Muscle layer of duodenum (tissue), 2 donors: ENCODE results near the gene SGPL1.

Experiments
- H3K27ac ChIP-seq: one replicate; pipeline ENCODE4 v1.7.0; 2013; ENCODE audit warnings: mild to moderate bottlenecking, low read length
- H3K27me3 ChIP-seq: one replicate; pipeline ENCODE4 v1.7.0; 2013; ENCODE audit warnings: low read depth, mild to moderate bottlenecking, control low read depth, low read length
- H3K36me3 ChIP-seq, 2 donors: one replicate each; pipeline ENCODE4 v1.7.0; 2013; ENCODE audit warnings: low read length in 2 of 2, control low read depth in 1 of 2, mild to moderate bottlenecking in 1 of 2; ENCODE audit not compliant: insufficient read depth in 2 of 2, control insufficient read depth in 1 of 2
- H3K4me1 ChIP-seq, 2 donors: one replicate each; pipeline ENCODE4 v1.7.0; 2013; ENCODE audit warnings: low read length in 2 of 2, mild to moderate bottlenecking in 2 of 2, control low read depth in 1 of 2, moderate library complexity in 1 of 2; ENCODE audit not compliant: insufficient read depth in 2 of 2, control insufficient read depth in 1 of 2
- H3K4me3 ChIP-seq, 2 donors: one replicate each; pipeline ENCODE4 v1.7.0; 2013; ENCODE audit warnings: low read length in 2 of 2, low read depth in 1 of 2, mild to moderate bottlenecking in 1 of 2
- H3K9me3 ChIP-seq, 2 donors: one replicate each; pipeline ENCODE4 v1.7.0; 2013; ENCODE audit warnings: low read length in 2 of 2, control low read depth in 1 of 2, mild to moderate bottlenecking in 1 of 2; ENCODE audit not compliant: control insufficient read depth in 1 of 2
- donor health status: healthy.

SGPL1 gene

GRCh38 chr10:70816220-70816894 is 609 bp downstream of the SGPL1 start:
- Histone ChIP-seq H3K36me3 (peaks cover 7 to 12% of the 10 kb centered on the region in 2 donors), H3K4me3 (peak overlapping the region; percentile 76 to 86), H3K27me3 (no peaks in the 10 kb centered on the region), H3K4me1 (peaks cover 0 to 15% of the 10 kb centered on the region in 2 donors), H3K27ac (peak overlapping the region; percentile 77), H3K9me3 (no peaks in the 10 kb centered on the region)

GRCh38 chr10:70820976-70821750 is 5.4 kb downstream of the SGPL1 start:
- peaks cover 0 to 22% of the 10 kb centered on the region in 2 donors for H3K4me1 ChIP-seq
- no peak overlapping the region for H3K27ac ChIP-seq
- H3K4me3 ChIP-seq = no peak overlapping the region
- no peaks in the 10 kb centered on the region for H3K9me3 ChIP-seq
- no peaks in the 10 kb centered on the region for H3K27me3 ChIP-seq
- peaks cover 12 to 16% of the 10 kb centered on the region in 2 donors for H3K36me3 ChIP-seq

- Histone ChIP-seq H3K27ac (no peak overlapping the region), H3K4me1 (peaks cover 0 to 16% of the 10 kb centered on the region in 2 donors), H3K36me3 (peaks cover 12 to 16% of the 10 kb centered on the region in 2 donors), H3K4me3 (no peak overlapping the region), H3K27me3 (no peaks in the 10 kb centered on the region), H3K9me3 (no peaks in the 10 kb centered on the region)
These were observed 6.5 kb downstream of the SGPL1 start for GRCh38 chr10:70822076-70822820.

- no peak overlapping the region for H3K27ac ChIP-seq
- H3K27me3 ChIP-seq = no peaks in the 10 kb centered on the region
- no peak overlapping the region for H3K4me3 ChIP-seq
- peaks cover 0 to 3% of the 10 kb centered on the region in 2 donors for H3K36me3 ChIP-seq
- no peaks in the 10 kb centered on the region for H3K9me3 ChIP-seq
- H3K4me1 ChIP-seq = no peaks in the 10 kb centered on the region
These were observed 11.5 kb downstream of the SGPL1 start for GRCh38 chr10:70827086-70827757.

- no peaks in the 10 kb centered on the region for H3K27me3 ChIP-seq
- H3K36me3 ChIP-seq = peaks cover 0 to 3% of the 10 kb centered on the region in 2 donors
- no peak overlapping the region for H3K27ac ChIP-seq
- no peak overlapping the region for H3K4me3 ChIP-seq
- no peaks in the 10 kb centered on the region for H3K4me1 ChIP-seq
- no peaks in the 10 kb centered on the region for H3K9me3 ChIP-seq
These were observed 13.2 kb downstream of the SGPL1 start for GRCh38 chr10:70828923-70829322.

- Histone ChIP-seq H3K4me1 (no peaks in the 10 kb centered on the region), H3K9me3 (no peaks in the 10 kb centered on the region), H3K4me3 (no peak overlapping the region), H3K36me3 (peaks cover 0 to 3% of the 10 kb centered on the region in 2 donors), H3K27me3 (no peaks in the 10 kb centered on the region), H3K27ac (no peak overlapping the region)
These were observed 13.8 kb downstream of the SGPL1 start for GRCh38 chr10:70829543-70829942.

- Histone ChIP-seq H3K27ac (no peak overlapping the region), H3K4me1 (no peaks in the 10 kb centered on the region), H3K9me3 (no peaks in the 10 kb centered on the region), H3K36me3 (peaks cover 0 to 3% of the 10 kb centered on the region in 2 donors), H3K27me3 (no peaks in the 10 kb centered on the region), H3K4me3 (no peak overlapping the region)
These were observed 14.4 kb downstream of the SGPL1 start for GRCh38 chr10:70830164-70830563.

GRCh38 chr10:70832221-70832620 is 16.5 kb downstream of the SGPL1 start:
- Histone ChIP-seq H3K4me3 (no peak overlapping the region), H3K27me3 (no peaks in the 10 kb centered on the region), H3K27ac (no peak overlapping the region), H3K36me3 (no peaks in the 10 kb centered on the region), H3K4me1 (no peaks in the 10 kb centered on the region), H3K9me3 (no peaks in the 10 kb centered on the region)

GRCh38 chr10:70832852-70833528 is 17.2 kb downstream of the SGPL1 start:
- Histone ChIP-seq H3K36me3 (peaks cover 0 to 5% of the 10 kb centered on the region in 2 donors), H3K4me3 (no peak overlapping the region), H3K4me1 (no peaks in the 10 kb centered on the region), H3K9me3 (no peaks in the 10 kb centered on the region), H3K27me3 (no peaks in the 10 kb centered on the region), H3K27ac (peak overlapping the region; percentile 20)

GRCh38 chr10:70833601-70834000 is 17.9 kb downstream of the SGPL1 start:
- no peaks in the 10 kb centered on the region for H3K9me3 ChIP-seq
- no peak overlapping the region for H3K27ac ChIP-seq
- H3K27me3 ChIP-seq = no peaks in the 10 kb centered on the region
- no peaks in the 10 kb centered on the region for H3K4me1 ChIP-seq
- H3K36me3 ChIP-seq = peaks cover 0 to 5% of the 10 kb centered on the region in 2 donors
- H3K4me3 ChIP-seq = no peak overlapping the region
